Measurements from ENCODE around the gene CD164L2.

GRCh38 chr1:27413004-27413403 is 29.9 kb upstream of the CD164L2 start:
- TF ChIP-seq, protein P1, sequence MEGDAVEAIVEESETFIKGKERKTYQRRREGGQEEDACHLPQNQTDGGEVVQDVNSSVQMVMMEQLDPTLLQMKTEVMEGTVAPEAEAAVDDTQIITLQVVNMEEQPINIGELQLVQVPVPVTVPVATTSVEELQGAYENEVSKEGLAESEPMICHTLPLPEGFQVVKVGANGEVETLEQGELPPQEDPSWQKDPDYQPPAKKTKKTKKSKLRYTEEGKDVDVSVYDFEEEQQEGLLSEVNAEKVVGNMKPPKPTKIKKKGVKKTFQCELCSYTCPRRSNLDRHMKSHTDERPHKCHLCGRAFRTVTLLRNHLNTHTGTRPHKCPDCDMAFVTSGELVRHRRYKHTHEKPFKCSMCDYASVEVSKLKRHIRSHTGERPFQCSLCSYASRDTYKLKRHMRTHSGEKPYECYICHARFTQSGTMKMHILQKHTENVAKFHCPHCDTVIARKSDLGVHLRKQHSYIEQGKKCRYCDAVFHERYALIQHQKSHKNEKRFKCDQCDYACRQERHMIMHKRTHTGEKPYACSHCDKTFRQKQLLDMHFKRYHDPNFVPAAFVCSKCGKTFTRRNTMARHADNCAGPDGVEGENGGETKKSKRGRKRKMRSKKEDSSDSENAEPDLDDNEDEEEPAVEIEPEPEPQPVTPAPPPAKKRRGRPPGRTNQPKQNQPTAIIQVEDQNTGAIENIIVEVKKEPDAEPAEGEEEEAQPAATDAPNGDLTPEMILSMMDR (IDR thresholded peaks at IDR 0.05): no peak
- TF ChIP-seq EZH2 (IDR thresholded peaks at IDR 0.05; ENCODE audit: borderline replicate concordance, insufficient read depth, low read depth, low read length, poor library complexity, severe bottlenecking): no peak
